OCI-M2 (cell line): Measurements from ENCODE around the gene ERP29.
"Not testable (repeated sequence)": the region's sequence is repeated elsewhere in the genome, so short reads cannot be mapped to it uniquely, and the experiment has no call there.

Source experiments
- DNase-seq: peaks from one replicate; lab custom pipeline; 2025; ENCODE audit not compliant: unreplicated experiment; lab: John Stamatoyannopoulos, UW

Gene ERP29

DNA sequence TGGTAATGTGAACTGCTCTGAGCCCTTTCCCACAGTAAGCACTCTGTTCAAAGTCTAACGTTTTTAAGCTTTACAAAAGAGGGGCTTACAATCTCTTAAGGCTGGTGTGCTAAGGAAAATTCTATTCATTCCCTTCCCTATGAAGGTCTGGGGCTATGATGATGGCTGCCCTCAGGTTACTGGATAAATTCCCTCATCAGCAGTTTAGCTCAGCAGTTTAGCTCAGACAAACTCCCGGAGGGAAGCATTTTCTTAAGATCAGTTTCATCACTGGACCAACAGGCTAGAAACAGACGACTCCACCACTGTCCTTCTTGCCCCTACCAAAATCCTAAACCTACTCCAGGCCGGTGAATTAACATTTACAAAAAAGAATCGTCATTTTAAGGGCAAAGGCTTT, 19.1 kb downstream of the ERP29 start:
- no peak for DNase-seq

DNA sequence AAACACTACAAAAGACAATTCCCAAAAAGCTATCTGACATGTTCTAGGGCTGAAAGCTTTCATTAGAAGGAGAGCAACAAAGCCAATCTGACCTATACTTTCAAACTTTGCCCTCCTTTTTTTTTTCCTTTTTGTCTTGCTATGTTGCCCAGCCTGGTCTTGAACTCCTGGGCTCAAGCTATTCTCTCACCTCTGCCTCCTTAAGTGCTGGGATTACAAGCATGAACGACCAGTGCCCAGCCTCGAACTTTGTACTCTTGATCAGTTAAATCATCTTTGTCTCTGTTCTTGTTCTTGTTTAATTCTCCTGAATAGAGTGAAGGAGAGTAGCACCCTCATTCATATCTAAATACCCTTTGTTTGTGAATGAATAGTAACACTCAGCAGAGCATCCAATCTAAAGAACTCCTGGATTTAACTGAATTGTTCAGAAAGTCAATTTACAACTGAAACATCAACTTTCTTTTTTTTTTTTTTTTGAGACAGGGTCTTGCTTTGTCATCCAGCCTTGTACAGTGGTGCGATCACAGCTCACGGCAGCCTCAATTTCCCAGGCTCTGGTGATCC, 22.1 kb downstream of the ERP29 start:
- DNase-seq, result no peak

DNA sequence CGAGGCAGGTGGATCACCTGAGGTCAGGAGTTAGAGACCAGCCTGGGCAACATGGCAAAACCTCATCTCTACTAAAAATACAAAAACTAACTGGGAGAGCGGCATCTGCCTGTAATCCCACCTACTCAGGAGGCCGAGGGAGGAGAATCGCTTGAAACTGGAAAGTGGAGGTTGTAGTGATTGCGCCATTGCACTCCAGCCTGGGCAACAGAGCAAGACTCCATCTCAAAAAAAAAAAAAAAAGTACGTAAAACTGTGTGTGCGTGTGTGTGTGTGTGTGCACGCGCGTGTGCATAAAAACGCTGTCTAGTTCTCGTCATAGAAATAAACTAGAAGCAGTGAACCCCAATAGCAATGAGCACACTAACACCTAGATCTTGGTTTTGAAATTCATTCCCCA, 23.4 kb downstream of the ERP29 start:
- DNase-seq, result not testable (repeated sequence)

DNA sequence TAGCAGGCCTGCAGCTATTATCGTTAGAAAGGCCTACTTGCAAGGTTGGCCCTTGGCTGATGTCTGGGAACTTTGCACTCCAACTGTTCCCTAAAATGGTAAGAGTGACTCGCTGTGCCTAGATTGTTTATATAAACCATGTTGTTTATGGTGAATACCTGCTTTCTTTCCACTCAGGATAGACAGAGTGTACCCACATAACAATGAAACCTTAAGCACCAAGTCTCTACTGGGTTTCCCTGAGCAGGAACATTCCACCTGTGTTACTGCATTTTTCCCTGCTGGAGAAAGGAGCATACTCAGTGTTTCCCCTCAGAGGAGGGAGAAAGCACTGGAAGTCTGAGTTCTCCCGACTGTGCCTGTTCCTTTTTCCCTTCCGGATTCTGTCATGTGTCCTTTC, 32.8 kb downstream of the ERP29 start:
- no peak for DNase-seq

DNA sequence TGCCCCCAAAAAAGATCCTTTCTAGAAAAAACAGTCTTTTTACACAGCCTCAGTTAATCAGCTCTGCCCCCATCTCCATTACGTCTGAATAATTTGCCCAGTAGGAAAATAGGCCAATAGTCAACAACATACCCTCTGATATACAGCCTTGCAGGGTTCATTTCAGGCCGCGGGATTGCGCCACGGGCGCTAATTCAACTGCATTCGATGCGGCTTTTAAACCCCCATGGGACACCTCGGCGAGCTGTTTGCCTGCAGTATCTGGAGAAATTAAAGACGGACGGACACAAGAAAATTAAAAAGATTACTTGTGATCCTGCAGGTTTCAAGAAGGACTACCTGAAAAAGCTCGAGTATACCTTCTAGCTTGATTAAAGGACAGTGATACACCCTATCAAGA, 36.1 kb downstream of the ERP29 start:
- DNase-seq, result no peak

DNA sequence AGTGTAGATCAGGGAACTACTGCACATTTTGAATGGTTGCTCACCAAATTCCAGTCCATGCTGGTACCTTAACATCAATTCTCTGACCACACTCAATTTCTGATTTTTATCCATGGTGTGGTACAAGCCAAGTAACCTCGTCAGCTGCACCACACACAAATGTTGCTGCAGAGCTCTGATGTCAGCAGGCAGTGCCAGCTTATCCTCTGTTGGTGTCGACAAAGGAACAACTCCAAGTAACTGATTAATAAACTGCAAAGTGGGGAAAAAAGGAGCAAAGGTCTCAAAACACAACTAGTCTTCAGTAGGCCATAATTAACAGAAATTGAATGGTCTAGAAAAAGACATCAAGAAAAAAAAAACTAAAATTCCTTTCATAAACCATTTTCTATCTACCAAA, 47.9 kb downstream of the ERP29 start:
- DNase-seq, result no peak

DNA sequence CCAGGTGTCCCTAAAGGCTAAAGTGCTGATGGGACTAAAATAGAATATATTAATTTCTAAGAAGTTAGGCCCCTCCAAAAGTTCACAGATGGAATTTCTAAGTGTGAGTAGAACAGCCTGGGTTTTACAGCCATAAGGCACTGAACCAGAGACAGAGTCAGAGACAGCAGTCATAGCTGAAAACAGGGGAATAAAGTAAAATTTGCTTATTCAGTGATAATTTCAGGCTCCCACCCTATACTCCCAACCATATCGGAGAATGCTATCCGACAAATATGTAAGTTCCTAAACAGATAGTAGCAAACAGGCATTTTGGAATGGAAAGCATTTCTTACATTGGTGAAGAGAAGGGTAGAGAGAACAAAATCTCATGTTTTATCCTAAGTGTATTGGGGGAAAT, 50.0 kb downstream of the ERP29 start:
- no peak for DNase-seq

DNA sequence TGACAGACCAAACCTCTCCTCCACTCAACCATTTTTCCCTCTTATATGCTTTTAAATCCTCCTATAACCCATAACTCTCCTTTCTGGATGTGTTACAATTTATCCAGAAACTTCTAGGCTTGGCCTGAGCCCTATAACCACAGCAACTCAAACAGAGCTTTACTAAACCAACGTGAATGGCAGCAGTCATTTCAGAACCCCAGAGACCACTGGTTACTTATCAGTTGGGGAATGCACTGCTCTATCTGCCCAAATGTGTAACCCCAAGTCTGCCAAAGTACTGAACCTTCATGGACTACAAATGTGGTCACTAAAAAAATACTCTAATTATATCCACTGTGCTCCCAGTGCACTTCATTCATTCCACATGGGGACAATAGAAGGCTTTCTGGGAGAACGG, 53.3 kb downstream of the ERP29 start:
- no peak for DNase-seq
